ENCODE data around the gene NAA80.

Gene NAA80

DNA sequence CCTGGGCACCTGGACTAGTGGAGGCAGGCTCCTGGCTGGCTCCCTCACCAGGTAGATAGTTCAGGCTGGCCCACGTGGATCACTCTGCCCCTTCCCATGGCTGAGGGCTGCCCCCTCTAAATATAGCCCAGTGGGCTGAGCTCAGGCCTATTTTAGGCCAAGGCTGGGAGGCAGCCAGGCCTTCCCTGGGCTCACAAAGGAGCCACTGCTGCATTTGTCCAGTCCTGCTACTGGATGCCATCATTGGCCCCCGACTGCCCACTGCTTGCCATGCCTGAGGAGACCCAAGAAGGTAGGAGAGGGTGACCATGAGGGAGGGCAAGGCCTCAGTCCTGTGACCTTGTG, 20.4 kb downstream of the NAA80 start, which contains the start of gene LSMEM2:
LSMEM2 (plus strand) TSS at position 208 of the 345 bp plus-strand sequence; CDS start at position 235, 27 bp downstream.
- H4K20me1 ChIP-seq (ENCODE audit: control insufficient read depth, insufficient read depth, low read depth, low read length), result no peaks in the 10 kb centered on the region
- H3K4me3 ChIP-seq (ENCODE audit: low read length), result no peak within 1 kb of the TSS
- no peak within 1 kb of the TSS for H3K27ac ChIP-seq (ENCODE audit: low read depth, low read length)
- H3K4me2 ChIP-seq (ENCODE audit: low read length), result no peak within 1 kb of the TSS
- H3K27me3 ChIP-seq (ENCODE audit: control insufficient read depth, low read length), result peaks cover 27% of the 10 kb centered on the region
- H3K9me2 ChIP-seq (replicated peaks; ENCODE audit: control insufficient read depth, low read length), result no peaks in the 10 kb centered on the region
- no peaks in the 10 kb centered on the region for H3K36me3 ChIP-seq (ENCODE audit: control insufficient read depth, low read length)
- no peaks in the 10 kb centered on the region for H3K9me3 ChIP-seq (ENCODE audit: control insufficient read depth, insufficient read depth, low read length)
- H3K4me1 ChIP-seq (ENCODE audit: control insufficient read depth, low read length), result peaks cover 12% of the 10 kb centered on the region
- no peaks in the 10 kb centered on the region for H3K79me2 ChIP-seq (ENCODE audit: control insufficient read depth, low read length)
- TF ChIP-seq, protein P1, sequence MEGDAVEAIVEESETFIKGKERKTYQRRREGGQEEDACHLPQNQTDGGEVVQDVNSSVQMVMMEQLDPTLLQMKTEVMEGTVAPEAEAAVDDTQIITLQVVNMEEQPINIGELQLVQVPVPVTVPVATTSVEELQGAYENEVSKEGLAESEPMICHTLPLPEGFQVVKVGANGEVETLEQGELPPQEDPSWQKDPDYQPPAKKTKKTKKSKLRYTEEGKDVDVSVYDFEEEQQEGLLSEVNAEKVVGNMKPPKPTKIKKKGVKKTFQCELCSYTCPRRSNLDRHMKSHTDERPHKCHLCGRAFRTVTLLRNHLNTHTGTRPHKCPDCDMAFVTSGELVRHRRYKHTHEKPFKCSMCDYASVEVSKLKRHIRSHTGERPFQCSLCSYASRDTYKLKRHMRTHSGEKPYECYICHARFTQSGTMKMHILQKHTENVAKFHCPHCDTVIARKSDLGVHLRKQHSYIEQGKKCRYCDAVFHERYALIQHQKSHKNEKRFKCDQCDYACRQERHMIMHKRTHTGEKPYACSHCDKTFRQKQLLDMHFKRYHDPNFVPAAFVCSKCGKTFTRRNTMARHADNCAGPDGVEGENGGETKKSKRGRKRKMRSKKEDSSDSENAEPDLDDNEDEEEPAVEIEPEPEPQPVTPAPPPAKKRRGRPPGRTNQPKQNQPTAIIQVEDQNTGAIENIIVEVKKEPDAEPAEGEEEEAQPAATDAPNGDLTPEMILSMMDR (IDR thresholded peaks at IDR 0.05; ENCODE audit: low read depth, low read length, poor library complexity, severe bottlenecking), result no peak
- TF ChIP-seq EZH2phosphoT487 (IDR thresholded peaks at IDR 0.05; ENCODE audit: borderline replicate concordance, low read length), result no peak
- H3F3A ChIP-seq (ENCODE audit: control insufficient read depth, insufficient read depth), result no peaks in the 10 kb centered on the region

- peaks cover 14% of the 10 kb centered on the region for H3K4me1 ChIP-seq (ENCODE audit: control insufficient read depth, low read length)
- no peak overlapping the region for H3K27ac ChIP-seq (ENCODE audit: low read depth, low read length)
- H3K27me3 ChIP-seq (ENCODE audit: control insufficient read depth, low read length), result peaks cover 33% of the 10 kb centered on the region
- H3K4me2 ChIP-seq (ENCODE audit: low read length), result no peak overlapping the region
- no peaks in the 10 kb centered on the region for H3F3A ChIP-seq (ENCODE audit: control insufficient read depth, insufficient read depth)
- H4K20me1 ChIP-seq (ENCODE audit: control insufficient read depth, insufficient read depth, low read depth, low read length), result no peaks in the 10 kb centered on the region
- no peaks in the 10 kb centered on the region for H3K9me2 ChIP-seq (replicated peaks; ENCODE audit: control insufficient read depth, low read length)
- no peaks in the 10 kb centered on the region for H3K9me3 ChIP-seq (ENCODE audit: control insufficient read depth, insufficient read depth, low read length)
- H3K79me2 ChIP-seq (ENCODE audit: control insufficient read depth, low read length), result no peaks in the 10 kb centered on the region
- H3K36me3 ChIP-seq (ENCODE audit: control insufficient read depth, low read length), result no peaks in the 10 kb centered on the region
- H3K4me3 ChIP-seq (ENCODE audit: low read length), result no peak overlapping the region
- TF ChIP-seq, protein P1 (IDR thresholded peaks at IDR 0.05; ENCODE audit: low read depth, low read length, poor library complexity, severe bottlenecking), result no peak
- no peak for TF ChIP-seq EZH2phosphoT487 (IDR thresholded peaks at IDR 0.05; ENCODE audit: borderline replicate concordance, low read length)
Measured at GRCh38 chr3:50278123-50278879, 20.9 kb downstream of the NAA80 start.

- Histone ChIP-seq H3K4me2 (ENCODE audit: low read length) (no peak overlapping the region), H3F3A (ENCODE audit: control insufficient read depth, insufficient read depth) (no peaks in the 10 kb centered on the region), H3K9me3 (ENCODE audit: control insufficient read depth, insufficient read depth, low read length) (no peaks in the 10 kb centered on the region), H3K4me1 (ENCODE audit: control insufficient read depth, low read length) (peaks cover 19% of the 10 kb centered on the region), H3K36me3 (ENCODE audit: control insufficient read depth, low read length) (no peaks in the 10 kb centered on the region), H4K20me1 (ENCODE audit: control insufficient read depth, insufficient read depth, low read depth, low read length) (no peaks in the 10 kb centered on the region), H3K4me3 (ENCODE audit: low read length) (no peak overlapping the region), H3K79me2 (ENCODE audit: control insufficient read depth, low read length) (no peaks in the 10 kb centered on the region), H3K27ac (ENCODE audit: low read depth, low read length) (no peak overlapping the region), H3K9me2 (replicated peaks; ENCODE audit: control insufficient read depth, low read length) (no peaks in the 10 kb centered on the region), H3K27me3 (ENCODE audit: control insufficient read depth, low read length) (peaks cover 36% of the 10 kb centered on the region)
- TF ChIP-seq, protein P1 (IDR thresholded peaks at IDR 0.05; ENCODE audit: low read depth, low read length, poor library complexity, severe bottlenecking), result no peak
- TF ChIP-seq EZH2phosphoT487 (IDR thresholded peaks at IDR 0.05; ENCODE audit: borderline replicate concordance, low read length), result no peak
Measured at GRCh38 chr3:50276762-50277101, 22.5 kb downstream of the NAA80 start.

All from DOHH2 (cell line).